ENCODE measurements around the gene GPR61.

Gene GPR61

DNA sequence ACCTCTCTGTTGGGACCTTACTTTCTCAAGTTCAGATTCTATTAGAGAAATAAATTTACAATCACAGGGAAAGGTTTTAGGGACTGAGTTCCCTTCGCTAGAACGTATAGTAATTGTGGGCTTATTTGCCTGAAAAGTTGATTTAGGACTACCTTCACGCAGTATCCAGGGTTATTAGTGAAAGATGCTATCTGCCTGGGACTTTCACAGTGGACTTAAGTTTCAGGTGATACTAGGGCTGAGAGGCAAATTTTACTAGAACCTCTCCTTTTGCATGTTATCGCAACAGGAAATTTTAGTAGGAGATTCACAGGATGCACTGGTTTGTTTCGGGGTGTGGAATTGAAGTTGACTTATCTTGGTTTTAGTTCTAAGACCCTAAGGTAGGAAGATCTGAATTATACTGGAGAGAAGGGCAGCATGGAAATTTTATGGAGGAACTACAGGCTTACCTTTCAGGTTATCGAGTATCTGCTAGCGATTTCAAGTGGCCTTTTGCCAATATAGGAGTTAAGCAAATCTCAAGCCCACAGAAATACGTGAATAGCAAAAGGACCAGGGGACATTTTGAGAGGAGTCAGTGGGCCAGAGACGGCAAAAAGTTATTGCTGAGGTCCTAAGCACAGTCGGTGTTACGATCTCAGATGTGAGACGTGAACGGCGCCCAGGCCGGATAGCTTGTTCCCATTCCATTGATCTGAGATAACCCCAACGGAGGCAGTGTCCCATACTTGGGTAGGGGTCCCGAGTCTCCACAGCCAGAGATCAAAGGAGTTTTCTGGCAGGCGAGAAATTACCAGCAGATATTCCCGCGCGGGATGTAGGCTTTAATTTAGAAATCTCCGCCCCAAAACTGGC lies 8.0 kb downstream of the GPR61 start:
- peaks cover 12% of the 10 kb centered on the region for H3K36me3 Mint-ChIP-seq (ENCODE audit: insufficient read depth)
- peaks cover 28 to 44% of the 10 kb centered on the region in 2 donors for H3K4me1 Mint-ChIP-seq (ENCODE audit: low read depth in 2 of 2)
- no peaks in the 10 kb centered on the region for H3K27me3 Mint-ChIP-seq
- peak overlapping the region; percentile 97 to 98 for H3K4me3 Mint-ChIP-seq
- ATAC-seq (replicated peaks) (no peak), DNase-seq (no peak)
- no peaks in the 10 kb centered on the region for H3K9me3 Mint-ChIP-seq
- H3K27ac Mint-ChIP-seq, result peak overlapping the region; percentile 97 to 99

DNA sequence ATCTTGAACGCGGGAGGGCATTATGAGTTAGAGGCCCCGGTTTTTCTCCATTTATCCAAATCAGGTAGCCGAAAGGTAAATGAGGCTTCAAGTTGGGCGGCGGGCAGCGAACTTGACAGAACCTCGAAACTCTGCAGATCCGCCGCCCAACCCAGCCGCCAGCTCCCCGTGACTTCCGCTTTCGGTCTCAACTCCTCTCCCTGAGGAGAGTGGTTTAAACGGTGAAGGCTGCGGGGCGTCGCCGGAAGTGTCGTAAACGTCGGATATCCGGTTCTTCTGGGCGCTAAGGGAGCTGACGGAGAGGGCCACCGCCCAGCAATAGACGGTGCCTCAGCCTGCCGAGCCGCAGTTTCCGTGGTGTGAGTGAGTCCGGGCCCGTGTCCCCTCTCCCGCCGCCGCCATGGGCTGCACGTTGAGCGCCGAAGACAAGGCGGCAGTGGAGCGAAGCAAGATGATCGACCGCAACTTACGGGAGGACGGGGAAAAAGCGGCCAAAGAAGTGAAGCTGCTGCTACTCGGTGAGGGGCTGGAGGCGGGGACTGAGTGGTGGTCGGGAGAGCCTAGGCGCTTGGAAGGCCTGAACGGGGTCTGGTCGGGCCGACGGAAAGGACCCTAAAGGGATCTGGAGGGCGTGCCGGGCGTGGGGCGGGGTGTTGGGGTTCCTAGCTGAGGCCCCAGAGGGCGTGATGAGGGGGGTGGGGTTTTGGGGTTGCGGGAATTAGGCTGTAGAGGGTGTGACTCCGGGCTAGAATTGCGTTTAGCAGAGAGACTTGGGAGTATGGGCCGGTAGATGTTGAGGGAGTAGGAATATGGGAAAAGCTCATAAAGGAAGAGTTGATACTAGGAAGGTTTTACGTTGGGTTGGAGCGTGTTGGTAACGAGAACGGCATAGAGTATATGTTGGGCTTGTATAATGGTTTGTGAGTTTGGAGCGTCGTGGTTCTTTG lies 8.9 kb downstream of the GPR61 start, which contains the start of gene GNAI3:
GNAI3 (plus strand) TSS at position 295 of the 947 bp plus-strand sequence; CDS start at position 401, 106 bp downstream.
- DNase-seq (peak; percentile 94 to 95 (median 94)), ATAC-seq (replicated peaks) (peak; percentile 93)
- Mint-ChIP-seq H3K27ac (peak within 1 kb of the TSS; percentile 97 to 99), H3K9me3 (no peaks in the 10 kb centered on the region), H3K4me3 (peak within 1 kb of the TSS; percentile 97 to 98), H3K4me1 (ENCODE audit: low read depth in 2 of 2) (peaks cover 31 to 48% of the 10 kb centered on the region in 2 donors), H3K36me3 (ENCODE audit: insufficient read depth) (peaks cover 15% of the 10 kb centered on the region), H3K27me3 (no peaks in the 10 kb centered on the region)

DNA sequence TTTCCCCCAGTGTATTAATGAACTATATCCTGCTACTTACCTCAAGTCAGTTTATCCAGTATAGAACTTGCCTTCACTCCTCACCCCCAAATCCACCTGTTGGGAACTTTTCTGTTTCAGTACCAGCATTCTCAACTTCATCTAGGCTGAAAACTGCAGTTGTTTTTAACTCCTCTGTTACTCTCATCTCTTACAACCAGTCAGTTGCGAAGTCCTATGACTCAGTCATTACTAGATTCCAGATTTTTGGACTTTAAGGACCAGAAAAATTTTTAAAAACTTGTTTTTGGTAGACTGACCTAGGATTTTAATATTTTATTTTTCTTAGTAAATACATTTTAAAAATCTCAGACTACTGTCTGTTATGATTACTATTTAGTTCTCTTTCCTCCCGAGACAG lies 16.9 kb downstream of the GPR61 start:
- DNase-seq (no peak), ATAC-seq (replicated peaks) (no peak)
- Mint-ChIP-seq H3K27me3 (no peaks in the 10 kb centered on the region), H3K4me3 (peak overlapping the region in 1 of 2 donors; percentile 4), H3K36me3 (ENCODE audit: insufficient read depth) (peaks cover 9% of the 10 kb centered on the region), H3K9me3 (no peaks in the 10 kb centered on the region), H3K4me1 (ENCODE audit: low read depth in 2 of 2) (peaks cover 50 to 66% of the 10 kb centered on the region in 2 donors), H3K27ac (no peak overlapping the region)

DNA sequence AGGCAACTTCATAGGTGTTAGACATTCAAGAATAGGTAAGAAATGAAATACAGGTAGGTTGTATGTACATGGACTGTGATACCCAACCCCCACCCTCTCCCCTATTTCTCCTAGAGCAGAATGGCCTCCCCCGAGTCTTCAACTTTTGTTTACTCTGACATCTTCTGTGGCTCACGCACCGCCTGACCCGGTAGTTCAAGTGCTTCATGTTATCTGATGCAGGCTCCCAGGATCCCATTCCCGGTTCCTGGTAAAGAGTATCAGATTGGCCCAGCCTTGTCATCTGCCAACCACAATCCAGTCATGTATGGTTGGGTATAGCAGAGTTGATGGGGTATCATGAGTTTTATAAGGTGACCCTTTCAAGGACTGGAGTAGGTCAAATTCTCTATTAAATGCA lies 17.8 kb downstream of the GPR61 start:
- H3K4me3 Mint-ChIP-seq, result no peak overlapping the region
- peaks cover 50 to 73% of the 10 kb centered on the region in 2 donors for H3K4me1 Mint-ChIP-seq (ENCODE audit: low read depth in 2 of 2)
- no peak for DNase-seq
- H3K9me3 Mint-ChIP-seq, result no peaks in the 10 kb centered on the region
- H3K27ac Mint-ChIP-seq, result peak overlapping the region in 1 of 2 donors; percentile 24
- peaks cover 9% of the 10 kb centered on the region for H3K36me3 Mint-ChIP-seq (ENCODE audit: insufficient read depth)
- ATAC-seq (replicated peaks), result no peak
- H3K27me3 Mint-ChIP-seq, result no peaks in the 10 kb centered on the region

DNA sequence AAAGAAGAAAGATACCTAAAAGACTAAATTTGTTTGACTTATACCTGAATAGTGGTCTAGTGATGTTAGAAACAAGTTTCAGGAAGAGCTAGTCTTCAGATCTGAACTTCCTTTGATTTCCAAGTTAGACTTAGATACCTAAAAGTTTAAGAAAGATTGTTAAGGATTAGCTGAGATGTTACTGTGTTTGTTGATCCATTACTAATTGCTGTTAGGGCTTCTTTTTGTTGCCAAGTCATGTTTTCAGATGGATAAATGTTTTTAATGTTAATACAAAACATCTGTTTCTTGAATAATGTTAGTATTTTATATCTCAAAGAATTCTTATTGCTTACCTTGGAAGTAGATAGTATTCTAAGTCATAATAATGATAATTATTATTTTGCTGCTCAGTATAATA lies 20.3 kb downstream of the GPR61 start:
- Mint-ChIP-seq H3K4me3 (peak overlapping the region in 1 of 2 donors; percentile 1), H3K36me3 (ENCODE audit: insufficient read depth) (peaks cover 6% of the 10 kb centered on the region), H3K9me3 (no peaks in the 10 kb centered on the region), H3K27me3 (no peaks in the 10 kb centered on the region), H3K27ac (peak overlapping the region in 1 of 2 donors; percentile 47), H3K4me1 (ENCODE audit: low read depth in 2 of 2) (peaks cover 41 to 74% of the 10 kb centered on the region in 2 donors)
- DNase-seq, result no peak
- ATAC-seq (replicated peaks), result no peak

DNA sequence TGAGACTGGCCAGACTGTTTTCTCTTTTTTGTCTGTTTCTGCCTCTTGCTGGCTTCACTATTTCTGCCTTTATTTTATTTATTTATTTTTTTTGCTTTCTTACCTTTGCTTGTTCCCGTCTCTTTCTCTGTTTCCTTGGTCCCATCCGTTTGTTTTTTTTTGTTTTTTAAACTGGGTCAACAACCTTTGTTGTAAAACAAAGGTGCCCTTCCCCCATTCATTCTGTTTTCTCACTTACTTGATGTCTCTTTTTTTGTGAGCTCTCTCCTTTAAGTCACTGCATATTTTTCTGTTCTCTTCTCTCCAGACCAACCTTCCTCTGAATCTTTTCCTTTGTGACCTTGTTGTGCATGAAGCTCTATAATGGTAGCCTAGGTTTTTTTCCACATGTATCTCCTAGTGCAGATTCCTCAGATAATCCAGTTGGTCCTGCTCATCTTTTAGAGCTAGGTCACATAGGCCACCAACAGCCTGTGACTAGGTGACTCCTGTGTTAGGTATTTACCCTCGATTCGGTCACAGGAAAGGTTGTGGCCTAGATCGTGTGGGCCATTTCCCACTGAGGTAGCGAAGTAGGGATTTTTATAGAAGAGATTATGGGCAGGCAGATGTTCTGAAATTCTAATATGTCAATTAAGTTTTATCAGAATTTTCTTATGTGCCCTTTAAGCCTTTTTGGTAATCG lies 24.7 kb downstream of the GPR61 start:
- DNase-seq (no peak), ATAC-seq (replicated peaks) (peak; percentile 64)
- Mint-ChIP-seq H3K36me3 (ENCODE audit: insufficient read depth) (peaks cover 5% of the 10 kb centered on the region), H3K27ac (peak overlapping the region; percentile 1 to 41), H3K9me3 (no peaks in the 10 kb centered on the region), H3K4me1 (ENCODE audit: low read depth in 2 of 2) (peaks cover 30 to 54% of the 10 kb centered on the region in 2 donors), H3K27me3 (no peaks in the 10 kb centered on the region), H3K4me3 (peak overlapping the region in 1 of 2 donors; percentile 1)

DNA sequence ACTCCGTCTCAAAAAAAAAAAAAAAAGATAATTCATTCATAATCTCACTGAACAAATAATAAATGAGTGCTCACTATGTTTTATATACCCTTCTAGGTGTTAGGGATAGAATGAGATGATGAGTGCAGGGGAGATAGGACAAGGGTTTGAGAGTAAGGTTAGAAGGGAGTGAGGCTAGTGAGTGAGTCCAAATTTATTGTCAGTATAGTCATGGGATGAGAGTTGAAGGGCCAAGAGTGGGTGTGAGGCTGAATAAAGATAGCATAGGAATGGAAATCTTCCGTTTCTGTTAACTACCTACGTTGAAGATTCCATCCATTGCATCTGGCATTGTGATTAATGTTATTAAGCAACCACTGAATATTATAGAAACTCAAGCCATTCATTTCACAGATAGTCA lies 25.6 kb downstream of the GPR61 start:
- Mint-ChIP-seq H3K36me3 (ENCODE audit: insufficient read depth) (peaks cover 5% of the 10 kb centered on the region), H3K27ac (peak overlapping the region in 1 of 2 donors; percentile 30), H3K9me3 (no peaks in the 10 kb centered on the region), H3K4me3 (no peak overlapping the region), H3K4me1 (ENCODE audit: low read depth in 2 of 2) (peaks cover 25 to 47% of the 10 kb centered on the region in 2 donors), H3K27me3 (no peaks in the 10 kb centered on the region)
- DNase-seq, result no peak
- ATAC-seq (replicated peaks), result no peak

DNA sequence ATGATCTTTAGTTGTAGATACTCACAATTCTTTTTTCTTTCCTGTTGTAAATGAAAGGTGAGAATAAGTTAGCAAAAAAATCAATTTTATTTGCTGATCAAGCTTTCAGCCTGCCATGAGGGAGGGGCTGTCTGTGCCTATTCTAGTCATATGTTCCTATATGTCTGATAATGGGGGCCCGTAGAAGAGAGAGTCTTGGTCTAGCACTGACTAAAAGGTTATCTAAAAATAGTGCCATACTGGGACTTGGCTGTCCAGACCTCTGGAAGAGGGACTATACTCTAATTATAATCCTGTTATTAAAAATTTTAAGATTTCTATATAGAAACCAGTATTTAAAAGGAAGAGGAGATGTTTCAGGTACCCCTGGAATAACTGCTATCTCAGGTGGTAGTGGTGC lies 27.3 kb downstream of the GPR61 start:
- Mint-ChIP-seq H3K9me3 (no peaks in the 10 kb centered on the region), H3K36me3 (ENCODE audit: insufficient read depth) (peaks cover 5% of the 10 kb centered on the region), H3K4me3 (no peak overlapping the region), H3K27ac (no peak overlapping the region), H3K27me3 (no peaks in the 10 kb centered on the region), H3K4me1 (ENCODE audit: low read depth in 2 of 2) (peaks cover 20 to 33% of the 10 kb centered on the region in 2 donors)
- no peak for ATAC-seq (replicated peaks)
- DNase-seq, result no peak

DNA sequence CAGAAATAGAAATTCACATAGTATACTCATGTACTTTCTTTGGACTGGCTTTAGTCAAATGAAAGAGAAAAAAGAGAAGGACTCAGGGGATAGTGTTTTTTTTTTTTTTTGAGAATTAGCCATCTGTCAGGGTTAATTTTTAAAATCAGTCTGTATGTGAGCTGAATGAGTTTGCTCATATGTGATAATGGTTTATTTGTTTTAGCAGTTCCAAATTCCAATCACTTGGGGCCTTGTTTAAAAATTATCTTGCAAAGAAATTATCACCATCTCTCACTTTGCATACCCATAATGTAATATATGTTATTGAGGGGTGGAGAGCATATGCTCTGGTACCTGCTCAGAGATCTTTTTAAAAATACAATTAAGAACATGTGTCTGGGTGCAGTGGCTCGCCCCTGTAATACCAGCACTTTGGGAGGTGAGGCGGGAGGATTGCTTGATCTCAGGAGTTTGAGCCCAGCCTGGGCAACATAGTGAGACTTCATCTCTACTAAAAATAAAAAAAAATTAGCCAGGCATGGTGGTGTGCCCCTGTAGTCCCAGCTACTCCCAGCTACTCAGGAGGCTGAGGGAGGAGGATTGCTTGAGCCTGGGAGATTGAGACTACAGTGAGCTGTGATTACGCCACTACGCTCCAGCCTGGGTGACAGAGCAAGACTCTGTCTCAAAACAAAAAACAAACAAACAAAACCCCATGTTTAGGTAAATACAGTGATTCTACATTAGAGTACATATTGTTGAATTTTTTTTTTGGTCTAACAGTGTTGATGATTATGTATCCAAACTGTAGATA lies 28.4 kb downstream of the GPR61 start:
- Mint-ChIP-seq H3K36me3 (ENCODE audit: insufficient read depth) (peaks cover 5% of the 10 kb centered on the region), H3K9me3 (no peaks in the 10 kb centered on the region), H3K4me3 (no peak overlapping the region), H3K27ac (no peak overlapping the region), H3K4me1 (ENCODE audit: low read depth in 2 of 2) (peaks cover 25 to 33% of the 10 kb centered on the region in 2 donors), H3K27me3 (no peaks in the 10 kb centered on the region)
- DNase-seq (no peak), ATAC-seq (replicated peaks) (no peak)

DNA sequence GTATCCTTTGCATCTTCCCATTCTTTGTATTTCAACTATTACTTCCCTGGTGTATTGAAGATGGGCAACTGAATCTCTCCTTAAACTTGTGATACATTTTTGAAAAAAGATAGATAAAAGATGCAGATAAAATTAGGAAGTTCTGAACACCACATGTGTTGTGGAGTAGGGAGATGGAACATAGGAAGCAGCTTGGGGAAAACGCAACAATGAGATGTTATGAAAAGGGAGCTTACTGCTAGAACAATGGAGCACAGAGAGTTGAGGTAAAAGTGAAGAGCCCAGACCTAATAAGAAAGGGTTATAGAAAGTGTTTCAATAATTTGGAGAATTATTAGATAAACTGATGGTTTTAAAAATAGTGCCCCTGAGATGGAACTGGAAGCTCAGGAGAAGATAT lies 29.7 kb downstream of the GPR61 start:
- DNase-seq, result no peak
- Mint-ChIP-seq H3K4me3 (no peak overlapping the region), H3K4me1 (ENCODE audit: low read depth in 2 of 2) (peaks cover 20 to 24% of the 10 kb centered on the region in 2 donors), H3K27ac (no peak overlapping the region), H3K9me3 (no peaks in the 10 kb centered on the region), H3K27me3 (no peaks in the 10 kb centered on the region), H3K36me3 (ENCODE audit: insufficient read depth) (peaks cover 5% of the 10 kb centered on the region)
- no peak for ATAC-seq (replicated peaks)

DNA sequence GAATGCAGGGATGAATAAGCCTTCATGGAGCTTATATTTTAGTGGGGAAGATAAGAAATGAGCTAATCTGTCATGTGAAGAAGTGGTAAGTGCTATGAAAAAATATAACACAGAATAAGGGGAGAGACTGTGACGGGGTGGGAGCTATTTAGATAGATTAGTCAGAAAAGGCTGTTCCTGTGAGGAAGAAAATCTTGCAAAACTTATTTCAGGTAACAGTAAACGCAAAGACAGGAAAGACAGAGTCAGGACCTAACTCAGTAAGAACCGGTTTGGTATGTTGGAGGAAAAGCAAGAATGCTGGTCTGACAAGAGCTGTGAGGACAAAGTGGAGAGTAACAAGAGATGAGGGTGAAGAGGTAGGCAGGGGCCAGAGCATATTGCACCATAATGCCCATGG lies 30.7 kb downstream of the GPR61 start:
- ATAC-seq (replicated peaks) (no peak), DNase-seq (no peak)
- Mint-ChIP-seq H3K27ac (no peak overlapping the region), H3K27me3 (no peaks in the 10 kb centered on the region), H3K4me3 (no peak overlapping the region), H3K9me3 (no peaks in the 10 kb centered on the region), H3K36me3 (ENCODE audit: insufficient read depth) (peaks cover 9% of the 10 kb centered on the region), H3K4me1 (ENCODE audit: low read depth in 2 of 2) (peaks cover 15 to 18% of the 10 kb centered on the region in 2 donors)

DNA sequence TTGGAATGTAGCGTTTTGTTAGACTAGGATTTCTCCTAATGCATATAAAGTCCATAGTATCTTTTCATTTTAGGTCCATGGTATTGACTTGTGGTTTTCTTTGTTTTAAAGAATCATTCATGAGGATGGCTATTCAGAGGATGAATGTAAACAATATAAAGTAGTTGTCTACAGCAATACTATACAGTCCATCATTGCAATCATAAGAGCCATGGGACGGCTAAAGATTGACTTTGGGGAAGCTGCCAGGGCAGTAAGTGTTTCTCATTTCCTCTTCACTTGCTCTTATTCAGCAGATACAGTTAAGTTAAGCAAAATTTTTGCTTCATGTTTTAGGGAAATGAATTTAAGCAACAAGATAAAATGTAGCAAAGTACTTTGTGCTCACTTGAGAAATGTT lies 34.1 kb downstream of the GPR61 start:
- Mint-ChIP-seq H3K4me1 (ENCODE audit: low read depth in 2 of 2) (peaks cover 8 to 9% of the 10 kb centered on the region in 2 donors), H3K27ac (no peak overlapping the region), H3K36me3 (ENCODE audit: insufficient read depth) (peaks cover 35% of the 10 kb centered on the region), H3K4me3 (no peak overlapping the region), H3K27me3 (no peaks in the 10 kb centered on the region), H3K9me3 (no peaks in the 10 kb centered on the region)
- DNase-seq (no peak), ATAC-seq (replicated peaks) (no peak)

Data from effector memory CD8-positive, alpha-beta T cell (primary cell).